ENCODE measurements around the gene SND1.

Gene SND1

GRCh38 chr7:127840226-127840951 lies 188.4 kb downstream of the SND1 start:
- DNase-seq = no peak

GRCh38 chr7:127844165-127844564 lies 192.2 kb downstream of the SND1 start:
- no peak for DNase-seq

GRCh38 chr7:127844707-127845331 lies 192.8 kb downstream of the SND1 start:
- no peak for DNase-seq

GRCh38 chr7:127845522-127846214 lies 193.7 kb downstream of the SND1 start:
- no peak for DNase-seq

- no peak for DNase-seq
Measured at GRCh38 chr7:127847641-127848040, 195.6 kb downstream of the SND1 start.

- DNase-seq = no peak
Measured at GRCh38 chr7:127848241-127848640, 196.2 kb downstream of the SND1 start.

- DNase-seq = no peak
Measured at GRCh38 chr7:127850195-127850594, 198.2 kb downstream of the SND1 start.

- DNase-seq = no peak
Measured at GRCh38 chr7:127854383-127854782, 202.4 kb downstream of the SND1 start.

- no peak for DNase-seq
Measured at GRCh38 chr7:127857464-127857841, 205.5 kb downstream of the SND1 start.

GRCh38 chr7:127858091-127858914 lies 206.3 kb downstream of the SND1 start:
- DNase-seq = no peak

GRCh38 chr7:127858915-127859189 lies 206.9 kb downstream of the SND1 start:
- DNase-seq = no peak

- no peak for DNase-seq
Measured at GRCh38 chr7:127859330-127859729, 207.3 kb downstream of the SND1 start.

- no peak for DNase-seq
Measured at GRCh38 chr7:127862525-127862924, 210.5 kb downstream of the SND1 start.

GRCh38 chr7:127863082-127863481 lies 211.1 kb downstream of the SND1 start:
- DNase-seq = no peak

- no peak for DNase-seq
Measured at GRCh38 chr7:127865466-127865865, 213.5 kb downstream of the SND1 start.

GRCh38 chr7:127870231-127870907 lies 218.4 kb downstream of the SND1 start:
- DNase-seq = no peak

- no peak for DNase-seq
Measured at GRCh38 chr7:127871226-127871625, 219.2 kb downstream of the SND1 start.

GRCh38 chr7:127872122-127872521 lies 220.1 kb downstream of the SND1 start:
- no peak for DNase-seq

- DNase-seq = no peak
Measured at GRCh38 chr7:127873151-127873550, 221.2 kb downstream of the SND1 start.

GRCh38 chr7:127873715-127874636 lies 222.0 kb downstream of the SND1 start:
- DNase-seq = no peak

GRCh38 chr7:127874951-127875608 lies 223.1 kb downstream of the SND1 start:
- DNase-seq = no peak
